ENCODE measurements around the gene KISS1.
"Not testable (repeated sequence)": the region's sequence is repeated elsewhere in the genome, so short reads cannot be mapped to it uniquely, and the experiment has no call there.

KISS1 gene, protein sequence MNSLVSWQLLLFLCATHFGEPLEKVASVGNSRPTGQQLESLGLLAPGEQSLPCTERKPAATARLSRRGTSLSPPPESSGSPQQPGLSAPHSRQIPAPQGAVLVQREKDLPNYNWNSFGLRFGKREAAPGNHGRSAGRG

DNA sequence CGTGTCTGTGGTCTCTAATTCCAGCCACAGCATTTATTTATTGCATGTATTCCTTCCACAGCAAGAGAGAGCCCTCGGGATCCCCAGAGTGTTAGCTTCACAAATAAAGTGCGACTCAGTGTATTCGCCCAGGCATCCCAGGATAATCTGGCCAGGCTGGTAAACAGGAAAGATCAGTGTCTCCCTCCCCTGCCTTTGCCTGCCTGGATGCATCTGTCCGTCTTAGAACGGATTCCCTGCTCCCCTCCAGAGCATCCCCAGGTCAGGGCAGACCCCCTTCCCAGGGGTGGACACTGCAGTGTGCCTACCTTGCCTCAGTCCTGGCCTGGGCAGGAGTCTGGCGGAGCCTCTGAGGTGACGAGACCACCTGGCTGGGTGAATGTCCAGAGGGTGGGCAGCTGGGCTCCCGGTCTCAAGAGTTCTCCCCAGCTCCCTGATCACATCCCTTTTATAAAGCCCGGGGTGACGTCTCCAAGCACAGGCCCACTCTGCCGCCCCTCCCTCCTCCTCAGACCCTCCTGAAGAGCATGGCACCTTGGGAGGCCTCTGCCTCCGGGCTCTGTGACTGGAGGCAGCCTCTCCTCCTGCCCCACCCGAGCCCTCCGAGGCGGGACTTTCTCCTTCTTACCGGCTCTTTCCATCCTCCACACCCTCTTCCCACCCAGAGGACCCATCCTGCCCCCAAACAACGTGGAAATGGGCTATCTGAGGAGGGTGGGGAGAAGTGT, at the start of gene KISS1:
Gene KISS1, minus strand, starts transcription at position 424 of the 728 bp plus-strand sequence. CDS start 3,615 bp downstream, outside the sequence.
- no peak for DNase-seq (ENCODE audit: low read depth)

DNA sequence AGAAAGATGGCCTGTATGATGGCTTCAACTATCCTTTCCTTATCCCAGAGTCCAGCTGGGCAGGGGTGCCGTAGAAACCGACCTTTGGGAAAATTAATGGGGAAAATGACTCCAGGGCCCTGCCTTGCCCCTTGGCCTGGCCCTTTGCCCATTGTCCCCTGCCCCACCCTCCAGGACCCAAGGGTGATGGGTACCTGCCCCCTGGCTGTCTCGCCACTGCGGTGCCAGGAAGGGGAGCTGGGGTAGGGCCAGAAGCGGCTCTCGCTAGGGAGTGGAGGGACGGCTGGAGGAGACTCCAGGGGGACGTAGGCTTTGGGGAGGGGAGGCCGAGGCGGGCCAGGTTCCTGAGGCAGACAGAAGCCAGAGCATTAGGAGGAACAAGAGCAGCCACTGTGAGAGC, 46.6 kb upstream of the KISS1 start:
- no peak for DNase-seq (ENCODE audit: low read depth)

DNA sequence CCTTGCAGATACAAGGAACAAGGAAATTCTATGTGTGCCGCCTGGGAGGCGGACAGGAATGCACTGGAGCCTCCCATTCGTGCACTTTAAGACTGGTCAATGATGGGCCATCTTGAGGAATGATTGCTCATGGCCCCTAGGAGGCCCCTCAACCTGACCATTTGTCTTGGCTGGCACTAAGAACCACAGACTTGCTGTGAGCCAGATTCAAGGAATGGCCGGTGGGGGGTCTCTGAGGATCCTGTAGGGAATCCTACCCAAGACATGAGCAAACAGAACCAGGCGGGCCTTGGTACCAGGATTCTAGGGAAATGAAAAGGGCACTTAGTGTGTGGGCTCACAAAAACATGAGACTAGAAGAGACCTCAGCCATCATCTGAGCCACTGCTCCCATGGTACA, 45.6 kb upstream of the KISS1 start:
- no peak for DNase-seq (ENCODE audit: low read depth)

DNA sequence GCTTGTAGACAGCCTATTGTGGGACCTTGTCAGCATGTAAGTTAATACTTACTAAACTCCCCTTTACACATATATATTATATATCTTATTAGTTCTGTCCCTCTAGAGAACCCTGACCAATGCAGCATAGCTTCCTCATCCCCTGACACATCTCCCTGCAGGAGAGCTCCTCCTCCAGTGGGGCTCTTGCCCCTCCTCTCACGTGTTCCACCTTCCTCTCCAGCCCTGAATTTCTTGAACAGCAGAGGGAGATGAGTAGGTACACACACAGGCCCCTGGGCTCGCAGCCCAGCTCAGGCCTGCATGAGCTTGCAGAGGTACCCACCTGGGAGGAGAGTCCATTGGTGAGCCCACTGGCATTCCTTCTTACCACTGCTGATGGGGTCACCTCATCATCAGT, 44.8 kb upstream of the KISS1 start:
- DNase-seq (ENCODE audit: low read depth), result no peak

DNA sequence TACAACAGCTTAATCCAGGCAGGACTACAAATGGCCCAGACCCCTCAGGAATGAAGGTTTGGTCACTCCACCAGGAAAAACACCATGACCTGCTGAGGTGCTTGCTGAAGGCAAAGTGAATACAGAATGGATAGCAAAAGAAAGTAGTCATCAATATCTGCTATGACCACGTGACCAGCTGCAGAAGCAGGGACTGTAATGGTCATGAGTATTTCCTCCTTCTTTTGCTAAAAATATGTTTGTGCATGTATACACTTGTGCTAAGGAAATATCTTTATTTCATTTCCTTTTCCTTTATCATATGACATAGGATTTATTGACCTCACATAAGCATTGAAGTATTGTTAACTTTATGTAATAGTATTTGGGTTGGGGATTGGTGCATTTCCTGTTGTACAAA, 43.9 kb upstream of the KISS1 start:
- no peak for DNase-seq (ENCODE audit: low read depth)

DNA sequence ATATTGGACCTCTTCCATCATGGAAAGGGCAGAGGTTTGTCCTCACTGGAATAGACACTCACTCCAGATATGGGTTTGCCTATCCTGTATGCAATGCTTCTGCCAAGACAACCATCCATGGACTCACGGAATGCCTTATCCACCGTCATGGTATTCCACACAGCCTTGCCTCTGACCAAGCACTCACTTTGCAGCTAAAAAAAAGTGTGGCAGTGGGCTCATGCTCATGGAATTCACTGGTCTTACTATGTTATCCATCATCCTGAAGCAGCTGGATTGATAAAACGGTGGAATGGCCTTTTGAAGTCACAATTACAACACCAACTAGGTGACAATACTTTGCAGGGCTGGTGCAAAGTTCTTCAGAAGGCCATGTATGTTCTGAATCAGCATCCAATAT, 43.1 kb upstream of the KISS1 start:
- not testable (repeated sequence) for DNase-seq (ENCODE audit: low read depth)

DNA sequence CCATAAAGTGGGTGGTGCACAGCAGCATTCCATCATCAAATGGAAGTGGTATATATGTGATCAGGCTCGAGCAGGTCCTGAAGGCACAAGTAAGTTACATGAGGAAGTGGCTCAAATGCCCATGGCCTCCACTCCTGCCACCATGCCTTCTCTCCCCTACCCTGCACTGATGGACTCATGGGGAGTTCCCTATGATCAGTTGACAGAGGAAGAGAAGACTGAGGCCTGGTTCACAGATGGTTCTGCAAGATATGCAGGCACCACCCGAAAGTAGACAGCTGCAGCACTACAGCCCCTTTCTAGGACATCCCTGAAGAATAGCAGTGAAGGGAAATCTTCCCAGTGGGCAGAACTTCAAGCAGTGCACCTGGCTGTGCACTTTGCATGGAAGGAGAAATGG, 42.2 kb upstream of the KISS1 start:
- not testable (repeated sequence) for DNase-seq (ENCODE audit: low read depth)

DNA sequence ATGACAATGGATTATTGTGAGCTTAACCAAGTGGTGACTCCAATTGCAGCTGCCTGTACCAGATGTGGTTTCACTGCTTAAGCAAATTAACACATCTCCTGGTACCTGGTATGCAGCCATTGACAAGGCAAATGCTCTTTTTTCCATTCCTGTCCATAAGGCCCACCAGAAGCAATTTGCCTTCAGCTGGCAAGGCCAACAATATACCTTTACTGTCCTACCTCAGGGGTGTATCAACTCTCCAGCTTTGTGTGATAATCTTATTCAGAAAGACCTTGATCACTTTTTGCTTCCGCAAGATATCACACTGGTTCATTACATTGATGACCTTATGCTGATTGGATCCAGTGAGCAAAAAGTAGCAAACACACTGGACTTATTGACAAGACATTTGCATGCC, 41.2 kb upstream of the KISS1 start:
- not testable (repeated sequence) for DNase-seq (ENCODE audit: low read depth)

DNA sequence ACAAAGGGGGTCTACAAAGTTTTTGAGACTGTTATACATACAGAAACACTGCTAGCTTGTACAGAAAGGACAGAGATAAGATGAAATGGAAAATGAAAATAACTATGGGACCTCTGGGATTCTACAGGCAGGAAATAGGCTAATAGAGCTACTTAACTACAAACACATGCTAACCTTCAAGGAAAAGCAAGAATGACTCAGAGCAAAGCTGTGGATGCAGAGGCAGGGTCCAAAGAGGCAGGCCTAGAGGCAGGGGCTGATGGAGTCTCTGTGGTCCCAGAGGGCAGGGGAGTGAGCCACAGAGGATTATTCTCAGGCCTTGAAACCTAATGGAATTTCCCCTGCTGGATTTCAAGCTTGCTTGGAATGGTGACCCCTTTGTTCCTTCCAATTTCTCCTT, 36.2 kb upstream of the KISS1 start:
- no peak for DNase-seq (ENCODE audit: low read depth)

DNA sequence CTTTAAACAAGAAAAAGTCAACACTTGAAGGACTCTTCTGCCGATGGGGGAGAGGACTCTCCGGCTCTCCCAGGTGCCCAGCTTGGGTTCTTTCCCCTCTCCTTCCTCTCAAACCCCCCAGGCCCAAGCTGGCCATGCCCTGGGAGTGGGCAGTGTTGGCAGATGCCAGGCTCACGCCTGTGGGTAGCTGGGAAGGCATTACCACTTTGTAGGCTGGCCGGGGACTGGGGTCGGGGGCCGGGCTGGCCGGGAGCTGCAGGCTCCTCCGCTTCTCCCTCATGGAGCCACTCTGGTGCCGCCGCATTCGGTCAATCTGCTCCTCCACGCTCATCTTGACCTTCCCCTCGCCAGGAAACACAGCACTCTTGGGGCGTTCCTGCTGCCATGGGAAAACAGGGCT, 33.9 kb upstream of the KISS1 start:
- DNase-seq (ENCODE audit: low read depth), result no peak

DNA sequence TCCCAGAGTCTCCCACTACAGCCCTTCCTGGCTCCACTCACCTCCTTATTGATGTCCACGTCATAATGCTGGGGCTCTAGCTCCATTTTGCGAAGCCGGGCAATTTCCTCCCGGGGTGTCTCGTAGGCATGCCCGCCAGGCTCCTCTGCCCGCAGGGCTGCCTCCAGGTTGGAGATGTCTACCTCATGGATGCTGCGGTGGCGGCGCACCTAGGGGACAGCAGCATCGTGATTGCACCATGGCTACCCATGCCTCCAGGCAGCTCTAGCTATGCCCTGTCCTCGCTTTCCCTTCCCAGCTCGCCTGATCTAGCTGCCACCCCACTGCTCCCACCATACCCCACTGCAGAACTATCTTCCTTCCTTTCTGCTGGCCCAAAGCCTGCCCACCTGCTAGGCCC, 32.6 kb upstream of the KISS1 start:
- DNase-seq (ENCODE audit: low read depth), result no peak

DNA sequence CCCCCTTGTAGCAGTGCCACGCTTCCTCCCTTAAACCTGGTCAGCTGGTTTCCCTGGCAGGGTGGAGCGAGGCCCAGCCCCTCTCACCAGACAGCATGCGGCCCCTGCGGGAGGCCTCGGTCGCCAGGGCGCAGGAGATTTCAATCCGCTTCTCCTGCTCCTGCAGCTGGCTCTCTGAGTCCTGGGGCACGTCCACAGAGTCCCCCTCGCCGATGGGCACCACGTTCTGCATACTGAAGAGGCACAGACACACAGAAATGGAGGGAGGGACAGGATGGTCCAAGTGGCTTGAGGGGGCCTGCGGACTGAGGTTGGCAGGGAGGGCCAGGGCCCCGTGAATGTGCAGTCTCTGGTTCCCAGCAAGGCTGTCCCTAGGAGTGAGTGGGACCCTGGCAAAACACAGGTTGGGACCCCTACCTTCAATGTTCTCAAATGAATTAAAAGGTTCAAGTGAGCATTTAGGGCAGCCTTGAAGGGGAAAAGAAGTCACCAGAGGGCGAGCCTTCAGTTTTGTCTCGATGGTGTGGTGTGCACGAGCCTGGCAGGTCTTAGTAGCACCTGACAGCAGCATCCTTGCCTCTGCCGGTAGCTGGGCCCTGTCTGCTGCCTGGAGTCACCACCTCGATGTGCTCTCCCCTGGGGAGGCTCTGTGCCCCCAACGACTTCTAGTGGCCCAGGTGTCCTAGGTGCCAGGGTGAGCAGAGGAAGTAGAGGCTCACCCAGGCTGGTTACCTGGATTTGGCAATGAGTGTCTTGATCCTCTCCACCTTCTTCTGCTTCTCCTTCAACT, 31.9 kb upstream of the KISS1 start:
- no peak for DNase-seq (ENCODE audit: low read depth)

DNA sequence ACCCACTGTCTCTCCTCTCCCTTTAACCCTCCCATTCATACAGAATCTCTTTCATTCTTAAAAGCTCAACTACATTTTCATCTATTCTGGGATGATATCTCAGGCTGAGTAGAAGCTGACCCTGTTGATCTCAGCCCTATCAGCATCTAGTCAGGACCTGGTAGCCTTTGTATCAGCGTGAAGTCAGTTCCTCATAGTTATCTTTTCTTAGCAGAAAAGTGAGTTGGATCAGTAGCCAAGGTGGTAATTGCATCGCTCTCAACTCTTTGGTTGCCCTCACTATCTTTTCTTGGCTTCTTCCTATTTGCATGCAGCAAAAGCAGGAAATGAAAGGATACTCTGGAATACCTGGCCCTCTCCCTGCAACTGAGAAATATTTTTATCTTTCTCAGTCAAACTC, 31.1 kb upstream of the KISS1 start:
- DNase-seq (ENCODE audit: low read depth), result no peak

DNA sequence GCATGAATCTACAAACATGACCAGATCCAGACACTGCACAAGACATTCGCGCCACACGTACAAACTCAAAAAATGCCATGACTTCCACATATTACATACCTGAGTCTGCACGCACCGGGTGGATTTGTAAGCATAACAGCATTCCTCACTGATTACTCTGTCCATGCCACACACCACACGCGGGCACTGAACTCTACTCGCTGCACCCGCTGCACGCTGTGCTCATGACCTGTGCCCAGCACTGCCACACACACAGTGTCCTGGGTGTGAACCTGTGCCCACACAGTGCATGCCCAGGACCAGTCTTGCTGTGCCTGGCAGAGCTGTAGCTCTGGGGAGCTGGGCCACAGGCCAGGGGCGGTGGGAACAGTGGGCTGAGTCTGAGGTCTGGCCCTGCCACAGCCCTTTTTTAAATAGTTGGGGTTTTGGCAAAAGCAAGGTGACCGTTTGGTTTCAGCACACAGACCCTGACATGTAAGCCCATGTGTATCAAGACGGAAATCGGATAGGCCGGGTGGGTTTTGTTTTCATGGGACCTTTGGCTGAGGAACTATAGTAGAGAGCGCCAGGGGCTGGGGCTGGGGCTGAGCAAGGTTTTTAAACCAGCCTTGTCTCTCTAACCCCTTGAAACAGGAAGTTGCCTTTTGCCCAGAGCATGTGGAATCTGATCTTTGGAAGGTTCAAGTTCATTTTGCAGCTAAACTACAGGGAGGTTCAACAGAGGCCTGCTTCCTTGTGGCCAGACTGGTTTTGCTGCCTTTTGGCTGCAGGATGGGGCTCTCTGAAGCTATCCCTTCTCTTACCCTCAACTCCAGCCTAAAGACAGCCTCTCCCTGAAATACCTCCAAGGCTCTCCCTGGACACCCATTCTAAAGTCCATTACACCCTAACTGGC, 29.8 kb upstream of the KISS1 start:
- DNase-seq (ENCODE audit: low read depth), result no peak

DNA sequence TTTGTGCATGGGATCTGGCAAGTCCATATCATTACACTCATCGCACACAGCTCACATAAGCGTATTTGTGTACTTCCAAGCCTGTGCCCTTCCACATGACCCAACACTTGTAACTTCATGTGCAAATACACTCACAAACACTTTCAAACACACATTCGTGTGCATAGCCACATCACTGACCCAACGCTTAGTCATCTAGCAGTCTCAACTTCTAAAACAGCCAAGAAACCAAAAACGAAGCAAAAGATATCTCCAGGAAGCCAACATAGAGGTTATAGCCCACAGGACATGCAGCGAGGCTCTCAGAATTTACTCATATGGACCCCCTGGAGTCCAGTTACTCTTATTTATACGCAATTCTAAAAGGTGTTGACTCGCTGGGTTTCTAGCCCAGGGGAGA, 28.4 kb upstream of the KISS1 start:
- no peak for DNase-seq (ENCODE audit: low read depth)

DNA sequence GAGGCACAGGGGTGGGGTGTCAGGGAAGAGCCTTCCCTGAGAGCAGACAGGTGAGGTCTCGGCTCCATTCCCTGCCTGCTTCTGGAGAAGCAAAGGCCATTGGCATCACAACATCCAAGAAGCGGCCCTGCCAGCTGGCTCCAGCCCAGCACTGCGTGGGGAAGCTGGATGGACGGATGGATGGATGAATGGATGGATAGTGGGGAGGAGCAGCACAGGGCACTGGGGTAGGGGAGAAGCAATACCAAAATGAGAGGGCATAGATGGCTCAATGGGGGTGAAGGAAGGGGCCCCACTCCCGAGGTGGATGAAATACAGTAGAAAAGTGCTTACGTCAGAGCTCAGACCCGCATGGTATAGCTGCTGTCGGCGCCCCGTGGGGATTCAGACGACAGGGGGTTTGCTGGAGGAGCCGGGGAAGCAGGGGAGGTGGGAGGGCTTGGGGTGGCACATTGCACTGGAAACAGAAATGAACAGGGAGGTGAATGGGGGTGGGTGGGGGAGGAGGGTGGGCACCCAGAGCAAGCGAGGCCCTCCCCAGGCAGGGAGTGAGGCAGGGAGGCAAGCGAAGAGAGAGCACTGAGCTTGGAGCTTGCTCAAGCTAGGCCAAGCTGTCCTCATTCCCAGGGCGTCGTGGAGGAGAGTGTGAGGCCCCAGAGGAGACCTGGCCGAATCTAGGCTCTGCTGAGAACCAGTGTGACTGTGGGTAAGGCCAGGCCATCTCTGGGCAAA, 27.0 kb upstream of the KISS1 start:
- no peak for DNase-seq (ENCODE audit: low read depth)

DNA sequence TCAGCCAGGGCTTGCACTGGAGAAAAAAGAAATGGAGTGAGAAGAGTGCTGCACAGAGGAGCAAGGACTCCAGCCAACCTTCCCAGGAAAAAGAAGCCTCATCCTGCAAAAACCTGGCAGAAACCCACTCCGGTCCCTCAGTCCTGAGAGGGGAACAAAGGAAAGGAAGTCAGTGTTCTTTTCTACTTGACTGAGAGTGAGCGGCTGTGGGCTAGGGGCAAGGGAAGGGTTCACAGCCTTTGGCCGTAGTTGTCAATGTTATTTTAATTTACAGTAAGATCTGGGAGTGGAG, 26.4 kb upstream of the KISS1 start:
- DNase-seq (ENCODE audit: low read depth), result no peak

DNA sequence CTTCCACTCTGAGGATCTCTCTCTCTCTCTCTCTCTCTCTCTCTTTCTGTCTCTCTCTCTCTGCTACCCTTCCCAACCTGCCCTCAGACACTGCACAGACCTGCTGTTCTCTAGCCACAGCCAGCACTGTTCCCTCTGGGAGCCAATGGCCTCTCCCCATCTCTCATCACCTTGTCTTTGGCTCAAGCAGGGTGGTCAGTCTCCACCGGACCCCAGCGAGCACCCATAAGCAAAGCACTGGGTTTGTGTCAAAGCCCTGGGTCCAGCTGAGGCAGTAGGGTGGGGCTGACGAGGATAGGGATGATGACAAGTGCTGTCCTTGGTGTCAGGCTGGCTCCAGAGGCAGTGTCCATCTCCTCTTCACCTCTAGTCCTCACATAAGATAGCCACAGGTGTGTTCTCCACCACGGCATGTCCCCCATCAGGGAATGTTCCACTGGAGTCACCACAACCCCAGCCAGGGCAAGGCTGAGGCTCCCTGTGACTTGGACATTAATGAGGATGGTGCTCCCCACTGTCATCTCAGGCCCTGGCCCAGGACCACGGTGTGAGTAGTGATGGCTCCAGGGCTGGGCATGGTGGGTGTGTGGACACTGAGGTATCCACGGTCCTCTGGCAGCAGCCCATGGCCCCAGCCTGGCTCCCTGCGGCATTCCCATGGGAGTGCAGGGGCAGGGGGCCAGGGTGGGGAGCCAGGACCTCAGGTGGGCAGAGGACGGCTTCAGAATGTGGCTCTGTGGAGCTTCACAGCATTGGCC, 25.9 kb upstream of the KISS1 start:
- no peak for DNase-seq (ENCODE audit: low read depth)

DNA sequence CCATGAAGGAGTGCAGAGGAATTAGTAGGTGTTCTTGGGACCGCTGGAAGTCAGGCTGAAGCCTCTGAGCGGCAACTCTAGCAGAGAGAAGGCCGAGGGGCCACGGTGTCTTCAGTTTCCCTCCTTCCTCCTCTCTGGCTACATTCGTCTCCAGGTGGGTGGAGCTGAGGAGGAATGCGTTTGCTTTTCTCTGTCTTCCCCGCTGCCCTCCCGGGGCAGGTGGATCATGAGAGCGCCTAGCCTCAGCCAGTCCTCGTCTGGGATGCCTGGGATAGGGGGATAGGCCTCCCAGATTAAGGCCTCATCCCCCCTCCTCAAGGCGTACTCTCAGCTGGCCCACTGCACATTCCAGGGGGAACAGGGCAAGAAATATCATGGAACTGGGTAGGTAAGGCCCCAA, 25.0 kb upstream of the KISS1 start:
- no peak for DNase-seq (ENCODE audit: low read depth)

DNA sequence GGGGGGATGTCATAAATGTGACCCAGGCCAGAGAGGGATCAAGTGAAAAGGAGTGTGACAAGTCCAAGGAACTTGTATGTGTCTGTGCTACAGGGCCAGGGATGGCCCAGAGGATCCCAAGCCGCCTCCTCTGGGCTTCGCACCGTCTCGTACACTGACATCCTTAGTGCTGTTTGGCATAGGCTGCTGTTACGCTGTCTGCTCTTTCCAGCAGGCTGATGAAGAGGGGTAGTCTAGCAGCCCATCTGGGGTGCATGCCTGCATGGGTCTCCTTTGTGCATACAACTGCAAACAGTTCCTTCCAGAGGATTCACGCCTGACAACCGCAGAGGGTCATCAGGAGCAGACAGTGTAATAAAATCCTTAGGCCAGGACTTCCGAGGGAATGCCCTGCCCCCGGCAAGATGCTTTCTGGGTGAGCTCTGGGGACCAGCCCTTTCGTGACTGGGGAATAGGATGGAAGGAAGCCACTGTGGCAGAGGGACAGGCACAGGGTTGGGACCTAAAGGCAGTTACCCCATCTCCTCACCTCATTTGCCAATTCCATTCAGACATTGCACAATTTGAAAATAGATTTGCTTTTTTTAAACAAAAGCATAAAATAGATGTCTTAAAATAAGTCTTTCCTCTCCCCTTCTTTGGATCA, 23.8 kb upstream of the KISS1 start:
- DNase-seq (ENCODE audit: low read depth), result no peak

DNA sequence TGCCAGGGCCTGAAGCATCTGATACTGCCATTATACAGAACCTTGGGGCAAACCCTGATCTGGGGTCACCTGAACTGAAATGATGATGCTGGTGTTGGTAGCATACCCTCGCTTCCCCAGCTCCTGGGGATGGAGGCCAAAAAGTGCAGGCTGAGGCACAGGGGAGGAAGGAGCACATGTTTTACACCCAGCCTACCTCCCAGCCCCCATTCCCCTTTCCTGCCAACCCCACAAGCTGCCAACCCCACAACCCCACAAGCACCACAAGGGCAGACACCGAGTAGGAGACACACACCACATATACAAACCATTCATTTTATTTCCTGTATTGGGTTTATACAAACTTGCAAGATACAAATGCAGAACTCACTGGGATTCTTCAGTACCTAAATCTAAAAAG, 22.3 kb upstream of the KISS1 start:
- no peak for DNase-seq (ENCODE audit: low read depth)

Data from activated T-cell treated with anti-CD3 and anti-CD28 coated beads for 24 hours (primary cell).